HEK293 (cell line): Measurements from ENCODE around the gene C18orf32.

Experiments
- CTCF ChIA-PET: fragments of 350-600 bp; formaldehyde crosslinking; extraction: SDS; loops from one replicate; lab custom pipeline; 2021; ENCODE audit warnings: antibody characterized with exemption; lab: Yijun Ruan, JAX
- POLR2A ChIA-PET: fragments of 300-600 bp; formaldehyde crosslinking; extraction: SDS; loops from one replicate; lab custom pipeline; 2020; ENCODE audit warnings: antibody characterized with exemption, inconsistent platforms; lab: Yijun Ruan, JAX
- H3K27ac ChIP-seq: fragments of 200-500 bp; sonication (Bioruptor generic); 2 replicates; pipeline ENCODE4 v1.5.1; 2014; ENCODE audit warnings: low read depth, low read length, control low read depth, inconsistent platforms; ENCODE audit errors: extremely low read depth
- H3K36me3 ChIP-seq, 2 experiments: fragments of 200-500 bp in 1 of 2; sonication (Bioruptor generic) in 1 of 2; 1 replicate in 1 of 2; 2 replicates in 1 of 2; pipeline ENCODE4 v1.5.1; 2014 to 2017; ENCODE audit warnings: inconsistent platforms in 2 of 2, low read length in 2 of 2; ENCODE audit not compliant: control insufficient read depth in 2 of 2, insufficient read depth in 1 of 2
- H3K4me1 ChIP-seq: fragments of 200-500 bp; sonication (Bioruptor generic); 2 replicates; pipeline ENCODE4 v1.5.1; 2014; ENCODE audit warnings: mild to moderate bottlenecking, low read length, inconsistent platforms; ENCODE audit not compliant: control insufficient read depth, insufficient read depth
- H3K4me3 ChIP-seq: 2 replicates; pipeline ENCODE4 v1.5.1; 2011; ENCODE audit warnings: low read depth, mild to moderate bottlenecking, control low read depth, low read length, moderate library complexity
- H3K9me3 ChIP-seq: fragments of 200-500 bp; sonication (Bioruptor generic); 2 replicates; pipeline ENCODE4 v1.5.1; 2014; ENCODE audit warnings: low read depth, low read length, inconsistent platforms; ENCODE audit not compliant: control insufficient read depth, insufficient read depth
- AEBP2 ChIP-seq: fragments of 450-650 bp; formaldehyde crosslinking; IDR thresholded peaks from 2 replicates; pipeline ENCODE4 v1.5.1; 2016; ENCODE audit warnings: missing biosample characterization, missing genetic modification characterization, borderline replicate concordance
- HIC1 ChIP-seq: fragments of 450-650 bp; formaldehyde crosslinking; IDR thresholded peaks from 2 replicates; pipeline ENCODE4 v1.5.1; 2016; ENCODE audit warnings: missing biosample characterization, missing genetic modification characterization
- MYNN ChIP-seq: fragments of 450-650 bp; formaldehyde crosslinking; IDR thresholded peaks from 2 replicates; pipeline ENCODE4 v1.5.1; 2016; ENCODE audit warnings: missing biosample characterization, missing genetic modification characterization, borderline replicate concordance
- REPIN1 ChIP-seq: fragments of 450-650 bp; formaldehyde crosslinking; IDR thresholded peaks from 2 replicates; pipeline ENCODE4 v1.5.1; 2017; ENCODE audit warnings: missing biosample characterization, missing genetic modification characterization, low read depth
- SP3 ChIP-seq: fragments of 450-650 bp; formaldehyde crosslinking; IDR thresholded peaks from 2 replicates; pipeline ENCODE4 v1.5.1; 2016; ENCODE audit warnings: missing biosample characterization, missing genetic modification characterization
- ZBTB17 ChIP-seq: fragments of 450-650 bp; formaldehyde crosslinking; IDR thresholded peaks from 2 replicates; pipeline ENCODE4 v1.5.1; 2016; ENCODE audit warnings: missing biosample characterization, missing genetic modification characterization
- ZNF112 ChIP-seq: fragments of 450-650 bp; formaldehyde crosslinking; IDR thresholded peaks from 2 replicates; pipeline ENCODE4 v1.5.0; 2017; ENCODE audit warnings: missing biosample characterization, missing genetic modification characterization
- ZNF16 ChIP-seq: fragments of 450-650 bp; formaldehyde crosslinking; IDR thresholded peaks from 2 replicates; pipeline ENCODE4 v1.5.1; 2016; ENCODE audit warnings: low read depth, missing biosample characterization, missing genetic modification characterization
- ZNF175 ChIP-seq: fragments of 450-650 bp; formaldehyde crosslinking; IDR thresholded peaks from 2 replicates; pipeline ENCODE4 v1.5.1; 2016; ENCODE audit warnings: missing biosample characterization, missing genetic modification characterization
- ZNF2 ChIP-seq: fragments of 450-650 bp; formaldehyde crosslinking; IDR thresholded peaks from 2 replicates; pipeline ENCODE4 v1.5.1; 2016; ENCODE audit warnings: missing biosample characterization, missing genetic modification characterization
- ZNF202 ChIP-seq: fragments of 450-650 bp; formaldehyde crosslinking; IDR thresholded peaks from 2 replicates; pipeline ENCODE4 v1.5.1; 2016; ENCODE audit warnings: missing biosample characterization, missing genetic modification characterization, borderline replicate concordance
- ZNF398 ChIP-seq: fragments of 450-650 bp; formaldehyde crosslinking; IDR thresholded peaks from 2 replicates; pipeline ENCODE4 v1.5.1; 2017; ENCODE audit warnings: missing biosample characterization, missing genetic modification characterization
- ZNF473 ChIP-seq: fragments of 450-650 bp; formaldehyde crosslinking; IDR thresholded peaks from 2 replicates; pipeline ENCODE4 v1.5.1; 2017; ENCODE audit warnings: missing biosample characterization, missing genetic modification characterization
- ZNF514 ChIP-seq: fragments of 450-650 bp; formaldehyde crosslinking; IDR thresholded peaks from 2 replicates; pipeline ENCODE4 v1.5.1; 2016; ENCODE audit warnings: missing biosample characterization, missing genetic modification characterization
- ZNF518A ChIP-seq: fragments of 450-650 bp; formaldehyde crosslinking; conservative IDR thresholded peaks from 2 replicates; pipeline ENCODE4 v1.5.1; 2016; ENCODE audit warnings: low read depth, missing biosample characterization, missing genetic modification characterization
- ZNF521 ChIP-seq: fragments of 450-650 bp; formaldehyde crosslinking; IDR thresholded peaks from 2 replicates; pipeline ENCODE4 v1.5.1; 2017; ENCODE audit warnings: missing biosample characterization, mild to moderate bottlenecking, missing genetic modification characterization
- ZNF600 ChIP-seq: fragments of 450-650 bp; formaldehyde crosslinking; IDR thresholded peaks from 2 replicates; pipeline ENCODE4 v1.5.1; 2016; ENCODE audit warnings: missing biosample characterization, missing genetic modification characterization
- ZNF623 ChIP-seq: fragments of 450-650 bp; formaldehyde crosslinking; IDR thresholded peaks from 2 replicates; pipeline ENCODE4 v1.5.1; 2016; ENCODE audit warnings: missing biosample characterization, missing genetic modification characterization
- ZNF654 ChIP-seq: fragments of 450-650 bp; formaldehyde crosslinking; IDR thresholded peaks from 2 replicates; pipeline ENCODE4 v1.5.1; 2016; ENCODE audit warnings: low read depth, missing biosample characterization, missing genetic modification characterization
- ZNF701 ChIP-seq: fragments of 450-650 bp; formaldehyde crosslinking; IDR thresholded peaks from 2 replicates; pipeline ENCODE4 v1.5.1; 2016; ENCODE audit warnings: missing biosample characterization, missing genetic modification characterization
- ZSCAN30 ChIP-seq: fragments of 450-650 bp; IDR thresholded peaks from 2 replicates; pipeline ENCODE4 v1.5.1; 2018; ENCODE audit warnings: missing biosample characterization, mild to moderate bottlenecking, missing genetic modification characterization, moderate library complexity
- TF ChIP-seq, protein P1 (sequence below): fragments of 450-650 bp; formaldehyde crosslinking; IDR thresholded peaks from 2 replicates; pipeline ENCODE4 v1.5.1; 2016; ENCODE audit warnings: missing biosample characterization, missing genetic modification characterization, borderline replicate concordance

Gene C18orf32

DNA sequence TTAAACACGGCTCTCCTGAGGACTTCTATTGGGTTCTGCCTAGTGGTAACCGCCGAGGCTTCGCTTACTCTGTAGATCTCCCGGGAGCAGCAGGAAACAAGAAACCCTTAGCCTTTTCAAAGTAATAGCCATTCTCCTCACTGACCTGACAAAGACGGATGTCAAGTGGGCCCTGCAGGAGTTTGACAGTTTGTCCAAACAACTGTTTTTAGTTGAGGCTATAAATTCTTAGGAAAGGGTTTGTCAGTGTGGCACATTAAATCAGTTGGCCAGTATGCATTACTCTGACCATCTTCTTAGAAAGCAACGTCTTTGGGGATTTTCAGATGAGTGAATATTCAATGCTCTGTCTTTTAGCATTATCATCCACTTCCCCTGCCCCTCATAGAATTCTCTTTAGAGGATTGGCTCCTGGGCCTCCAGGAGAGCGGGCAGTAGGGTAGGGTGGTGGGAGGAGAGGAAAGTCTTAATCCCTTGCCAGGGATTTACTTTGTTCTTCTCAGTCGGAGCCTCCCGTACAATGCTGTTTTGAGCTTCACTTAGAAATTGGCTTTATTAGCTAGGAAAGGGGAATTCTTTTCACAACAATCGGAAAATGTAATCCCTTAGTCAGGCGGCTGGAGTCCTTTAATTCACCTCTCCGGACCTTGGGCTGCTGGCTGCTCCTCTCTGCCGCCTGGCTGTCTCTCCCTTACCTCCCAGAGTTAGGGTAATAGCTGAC lies 13.3 kb upstream of the C18orf32 start (continued):
- TF ChIP-seq, protein P1, sequence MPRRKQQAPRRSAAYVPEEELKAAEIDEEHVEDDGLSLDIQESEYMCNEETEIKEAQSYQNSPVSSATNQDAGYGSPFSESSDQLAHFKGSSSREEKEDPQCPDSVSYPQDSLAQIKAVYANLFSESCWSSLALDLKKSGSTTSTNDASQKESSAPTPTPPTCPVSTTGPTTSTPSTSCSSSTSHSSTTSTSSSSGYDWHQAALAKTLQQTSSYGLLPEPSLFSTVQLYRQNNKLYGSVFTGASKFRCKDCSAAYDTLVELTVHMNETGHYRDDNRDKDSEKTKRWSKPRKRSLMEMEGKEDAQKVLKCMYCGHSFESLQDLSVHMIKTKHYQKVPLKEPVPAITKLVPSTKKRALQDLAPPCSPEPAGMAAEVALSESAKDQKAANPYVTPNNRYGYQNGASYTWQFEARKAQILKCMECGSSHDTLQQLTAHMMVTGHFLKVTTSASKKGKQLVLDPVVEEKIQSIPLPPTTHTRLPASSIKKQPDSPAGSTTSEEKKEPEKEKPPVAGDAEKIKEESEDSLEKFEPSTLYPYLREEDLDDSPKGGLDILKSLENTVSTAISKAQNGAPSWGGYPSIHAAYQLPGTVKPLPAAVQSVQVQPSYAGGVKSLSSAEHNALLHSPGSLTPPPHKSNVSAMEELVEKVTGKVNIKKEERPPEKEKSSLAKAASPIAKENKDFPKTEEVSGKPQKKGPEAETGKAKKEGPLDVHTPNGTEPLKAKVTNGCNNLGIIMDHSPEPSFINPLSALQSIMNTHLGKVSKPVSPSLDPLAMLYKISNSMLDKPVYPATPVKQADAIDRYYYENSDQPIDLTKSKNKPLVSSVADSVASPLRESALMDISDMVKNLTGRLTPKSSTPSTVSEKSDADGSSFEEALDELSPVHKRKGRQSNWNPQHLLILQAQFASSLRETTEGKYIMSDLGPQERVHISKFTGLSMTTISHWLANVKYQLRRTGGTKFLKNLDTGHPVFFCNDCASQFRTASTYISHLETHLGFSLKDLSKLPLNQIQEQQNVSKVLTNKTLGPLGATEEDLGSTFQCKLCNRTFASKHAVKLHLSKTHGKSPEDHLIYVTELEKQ (tag by site-specific recombination): no peak
- TF ChIP-seq MYNN (tag by site-specific recombination) (peak; percentile 77), ZNF518A (tag by site-specific recombination) (no peak), ZNF175 (tag by site-specific recombination) (no peak), ZNF202 (tag by site-specific recombination) (no peak), ZNF2 (tag by site-specific recombination) (no peak), ZNF112 (tag by site-specific recombination) (no peak), ZNF473 (no peak), ZNF623 (no peak), ZNF521 (tag by site-specific recombination) (no peak), ZNF398 (tag by site-specific recombination) (no peak)
- TF ChIP-seq, all 188 proteins: peak for 7

DNA sequence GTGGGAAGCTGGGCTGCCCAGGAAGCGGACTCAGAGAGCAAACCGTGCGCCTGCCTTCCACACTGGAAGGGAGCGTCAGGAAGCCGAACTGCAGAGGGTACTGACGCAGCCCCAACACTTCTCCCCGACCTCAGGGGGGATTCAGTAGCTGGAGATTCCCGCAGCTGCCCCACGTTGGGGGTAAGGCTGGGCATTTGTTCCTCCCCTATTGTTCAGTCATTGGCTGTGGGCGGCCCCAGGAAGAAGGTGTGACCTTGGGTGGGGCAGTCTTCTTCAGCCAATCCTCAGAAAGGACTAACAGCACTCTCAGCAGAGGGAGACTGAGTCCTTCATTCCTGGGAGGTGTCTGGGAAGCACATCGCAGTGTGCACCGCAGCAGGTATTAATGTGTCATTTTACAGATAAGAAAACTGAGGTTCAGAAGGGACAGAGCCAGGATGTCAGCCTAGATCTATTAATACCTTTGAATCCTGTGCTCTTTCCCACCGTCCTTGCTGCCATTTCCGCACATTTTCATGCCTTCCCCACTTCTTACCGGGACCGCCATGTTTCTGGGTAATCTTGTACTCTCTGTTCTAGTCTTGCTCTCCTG lies 12.1 kb upstream of the C18orf32 start:
- ChIA-PET POLR2A (no interaction called here), CTCF (interaction anchor here (0.5 to 1.5 kb wide), 3 partner anchors 12 to 359 kb away, joined by 3 to 4 read pairs (median 4); no protein-coding TSS in a partner anchor)
- no peaks in the 10 kb centered on the region for H3K36me3 ChIP-seq
- H3K4me1 ChIP-seq: no peaks in the 10 kb centered on the region
- no peak overlapping the region for H3K4me3 ChIP-seq
- H3K9me3 ChIP-seq: no peaks in the 10 kb centered on the region
- no peak overlapping the region for H3K27ac ChIP-seq
- TF ChIP-seq ZNF623 (no peak), SP3 (tag by site-specific recombination) (no peak), ZSCAN30 (tag by site-specific recombination) (no peak), ZNF16 (tag by site-specific recombination) (no peak), ZBTB17 (tag by site-specific recombination) (no peak), REPIN1 (tag by site-specific recombination) (no peak), ZNF600 (tag by site-specific recombination) (no peak), ZNF654 (tag by site-specific recombination) (no peak), HIC1 (tag by site-specific recombination) (no peak), ZNF701 (tag by site-specific recombination) (no peak), AEBP2 (no peak), ZNF514 (tag by site-specific recombination) (no peak)
